Muscle layer of duodenum (tissue), 2 donors: ENCODE data around the gene NEXN.
A peak's percentile ranks its signal among the peaks of the same experiment; 100 is the strongest.

ENCODE experiments used
- H3K27ac ChIP-seq: one replicate; pipeline ENCODE4 v1.7.0; 2013; ENCODE audit warnings: mild to moderate bottlenecking, low read length
- H3K27me3 ChIP-seq: one replicate; pipeline ENCODE4 v1.7.0; 2013; ENCODE audit warnings: low read depth, mild to moderate bottlenecking, control low read depth, low read length
- H3K36me3 ChIP-seq, 2 donors: one replicate each; pipeline ENCODE4 v1.7.0; 2013; ENCODE audit warnings: low read length in 2 of 2, control low read depth in 1 of 2, mild to moderate bottlenecking in 1 of 2; ENCODE audit not compliant: insufficient read depth in 2 of 2, control insufficient read depth in 1 of 2
- H3K4me1 ChIP-seq, 2 donors: one replicate each; pipeline ENCODE4 v1.7.0; 2013; ENCODE audit warnings: low read length in 2 of 2, mild to moderate bottlenecking in 2 of 2, control low read depth in 1 of 2, moderate library complexity in 1 of 2; ENCODE audit not compliant: insufficient read depth in 2 of 2, control insufficient read depth in 1 of 2
- H3K4me3 ChIP-seq, 2 donors: one replicate each; pipeline ENCODE4 v1.7.0; 2013; ENCODE audit warnings: low read length in 2 of 2, low read depth in 1 of 2, mild to moderate bottlenecking in 1 of 2
- H3K9me3 ChIP-seq, 2 donors: one replicate each; pipeline ENCODE4 v1.7.0; 2013; ENCODE audit warnings: low read length in 2 of 2, control low read depth in 1 of 2, mild to moderate bottlenecking in 1 of 2; ENCODE audit not compliant: control insufficient read depth in 1 of 2
- donor health status: healthy.

NEXN gene

DNA sequence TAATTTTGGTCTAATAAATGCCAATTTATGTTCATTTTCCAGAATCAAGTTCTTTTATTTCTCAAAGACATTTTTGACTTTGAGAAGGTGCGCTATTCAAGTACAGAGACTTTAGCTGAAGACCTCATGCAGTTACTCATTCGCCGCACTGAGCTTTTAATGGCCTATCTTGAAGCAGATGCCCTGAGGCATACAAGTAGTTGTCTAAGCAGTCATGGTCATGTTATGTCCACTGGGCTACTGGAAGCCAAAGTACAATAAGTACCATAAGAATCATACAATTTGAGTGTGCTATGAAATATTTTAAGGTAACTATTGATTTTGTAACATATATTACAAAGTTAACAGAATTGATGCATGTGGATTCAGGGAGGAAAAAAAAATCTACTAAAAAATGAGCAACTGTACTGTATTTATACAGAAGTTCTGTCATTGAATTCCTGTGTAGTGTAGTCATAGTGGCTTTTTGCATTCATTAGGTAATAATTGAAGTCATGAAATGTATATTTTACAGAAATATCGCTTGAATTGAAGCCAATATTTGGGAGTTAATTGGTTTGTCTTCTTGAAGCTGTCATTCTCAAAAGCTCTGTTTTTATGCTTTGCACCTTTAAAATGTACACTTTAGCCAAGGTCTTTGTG is 13.5 kb upstream of the NEXN start:
- Histone ChIP-seq H3K36me3 (no peaks in the 10 kb centered on the region), H3K9me3 (no peaks in the 10 kb centered on the region), H3K4me3 (no peak overlapping the region), H3K27me3 (no peaks in the 10 kb centered on the region), H3K4me1 (no peaks in the 10 kb centered on the region), H3K27ac (no peak overlapping the region)

DNA sequence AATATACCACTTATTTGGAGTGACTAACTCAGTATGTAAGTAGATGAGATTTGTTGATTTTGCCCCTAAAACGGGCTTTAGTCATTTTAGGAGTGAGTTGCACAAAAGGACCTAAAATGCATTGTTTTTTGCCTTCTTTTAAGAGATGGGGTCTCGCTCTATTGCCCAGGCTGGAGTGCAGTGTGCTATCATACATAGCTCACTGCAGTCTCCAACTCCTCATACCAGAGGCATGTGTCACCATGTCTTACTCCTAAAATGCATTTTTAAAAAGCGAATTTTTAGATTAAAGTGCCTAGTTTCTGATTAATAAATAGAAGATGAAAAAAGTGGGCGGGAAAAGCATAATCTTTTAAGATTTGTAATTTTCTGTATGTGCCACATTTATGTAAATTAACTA is 11.5 kb upstream of the NEXN start:
- no peak overlapping the region for H3K4me3 ChIP-seq
- H3K4me1 ChIP-seq, result no peaks in the 10 kb centered on the region
- no peaks in the 10 kb centered on the region for H3K27me3 ChIP-seq
- no peak overlapping the region for H3K27ac ChIP-seq
- no peaks in the 10 kb centered on the region for H3K9me3 ChIP-seq
- no peaks in the 10 kb centered on the region for H3K36me3 ChIP-seq

DNA sequence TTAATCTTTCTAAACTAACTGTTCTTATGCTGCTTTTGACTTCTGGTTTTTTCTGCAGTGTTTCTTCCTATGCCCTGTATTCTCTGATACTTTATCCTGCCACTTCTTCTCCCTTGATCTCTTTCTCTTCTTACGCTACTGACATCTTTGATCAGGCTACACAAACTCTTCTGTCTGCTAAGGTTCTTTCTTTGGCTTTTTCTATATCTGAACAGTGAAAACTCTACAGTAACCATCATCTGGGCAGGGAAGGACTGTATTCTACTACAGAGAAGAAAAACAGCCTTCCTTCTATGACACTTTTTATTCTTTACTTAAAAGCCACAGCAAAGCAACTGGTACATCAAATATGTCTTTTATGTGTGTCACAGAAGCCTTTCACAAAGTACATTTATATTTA is 7.4 kb upstream of the NEXN start:
- H3K27me3 ChIP-seq, result no peaks in the 10 kb centered on the region
- no peaks in the 10 kb centered on the region for H3K4me1 ChIP-seq
- H3K4me3 ChIP-seq, result no peak overlapping the region
- no peaks in the 10 kb centered on the region for H3K36me3 ChIP-seq
- H3K9me3 ChIP-seq, result no peaks in the 10 kb centered on the region
- H3K27ac ChIP-seq, result no peak overlapping the region

DNA sequence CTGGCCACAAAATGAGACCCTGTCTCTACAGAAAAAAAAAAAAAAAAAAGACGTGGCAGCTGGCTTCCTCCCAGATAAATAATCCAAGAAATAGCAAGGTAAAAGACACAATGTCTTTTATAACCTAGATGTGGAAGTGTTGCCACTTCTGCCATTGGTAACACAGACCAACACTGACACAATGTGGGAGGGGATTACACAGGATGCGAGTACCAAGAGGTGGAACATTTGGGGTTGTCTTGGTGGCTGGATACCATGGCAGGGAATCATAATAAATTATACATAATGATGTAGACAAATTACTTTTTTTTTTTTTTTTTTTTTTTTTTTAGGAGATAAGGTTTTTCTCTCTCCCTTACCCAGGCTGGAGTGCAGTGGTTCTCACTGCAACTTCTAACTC is 6.0 kb upstream of the NEXN start:
- Histone ChIP-seq H3K27me3 (no peaks in the 10 kb centered on the region), H3K4me1 (peaks cover 0 to 4% of the 10 kb centered on the region in 2 donors), H3K27ac (no peak overlapping the region), H3K36me3 (no peaks in the 10 kb centered on the region), H3K4me3 (no peak overlapping the region), H3K9me3 (no peaks in the 10 kb centered on the region)

DNA sequence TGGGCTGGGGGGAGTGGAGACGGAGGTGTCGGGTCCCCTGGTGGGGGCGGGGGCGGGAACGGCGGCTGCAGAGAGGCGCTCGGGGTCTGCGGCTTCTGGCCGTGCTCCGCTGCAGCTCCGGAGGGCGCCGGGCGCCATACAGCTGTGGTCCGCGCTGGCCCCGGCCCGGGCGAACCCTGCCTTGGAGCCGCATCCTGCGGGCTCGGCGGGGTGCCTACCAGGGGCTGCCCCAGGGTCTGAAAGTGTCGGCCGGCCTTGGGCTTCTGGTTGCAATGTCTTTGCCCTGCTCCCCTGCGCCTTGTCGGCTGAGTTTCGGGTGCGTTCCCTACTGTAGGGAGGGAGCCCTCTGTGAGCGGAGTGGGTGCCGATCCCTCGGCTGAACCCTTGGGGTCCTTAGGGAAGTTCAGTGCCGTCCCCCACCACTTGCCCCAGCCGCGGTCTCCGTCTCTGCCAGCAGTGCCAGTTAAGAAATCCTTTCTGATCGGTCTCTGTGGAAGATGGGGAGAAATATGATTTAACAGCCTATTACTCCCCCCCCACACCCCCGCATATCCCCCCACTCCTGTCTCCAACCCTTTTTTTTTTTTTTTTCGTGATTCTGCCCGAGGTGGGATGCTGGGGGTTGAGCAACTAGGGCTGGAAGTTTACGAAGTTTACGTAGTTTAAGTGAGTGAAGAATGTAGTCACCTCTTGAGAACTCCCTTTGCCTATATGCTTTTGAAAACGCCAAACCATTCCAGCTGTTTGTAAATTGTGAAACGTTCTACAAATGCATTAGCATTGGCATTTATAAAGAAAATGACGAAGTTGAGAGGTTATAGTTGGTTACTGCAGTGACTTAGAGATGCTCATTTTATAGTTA is 588 bp downstream of the NEXN start:
- peaks cover 0 to 4% of the 10 kb centered on the region in 2 donors for H3K4me1 ChIP-seq
- peak overlapping the region; percentile 67 to 90 for H3K4me3 ChIP-seq
- H3K27me3 ChIP-seq, result no peaks in the 10 kb centered on the region
- no peaks in the 10 kb centered on the region for H3K9me3 ChIP-seq
- peaks cover 0 to 20% of the 10 kb centered on the region in 2 donors for H3K36me3 ChIP-seq
- H3K27ac ChIP-seq, result peak overlapping the region; percentile 94

DNA sequence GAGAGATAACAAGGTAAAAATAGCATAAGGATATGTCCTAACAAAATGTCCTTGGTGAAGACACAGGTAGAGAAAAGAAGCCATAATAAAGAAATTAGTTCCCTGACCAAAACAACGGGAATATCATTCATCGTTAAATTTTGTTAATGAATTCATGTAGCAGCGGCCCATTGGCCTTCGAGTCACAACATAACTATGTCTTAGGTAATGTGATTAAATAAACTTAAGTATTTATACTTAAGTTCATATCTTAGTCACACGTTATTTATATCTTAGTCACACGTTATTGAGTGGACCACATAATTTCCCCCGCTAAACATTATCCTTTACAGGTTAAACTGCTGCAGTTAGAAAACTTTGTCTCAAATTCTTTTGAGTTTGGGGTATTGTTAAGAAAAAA is 1.2 kb downstream of the NEXN start:
- Histone ChIP-seq H3K9me3 (no peaks in the 10 kb centered on the region), H3K4me1 (peaks cover 0 to 4% of the 10 kb centered on the region in 2 donors), H3K36me3 (peaks cover 0 to 20% of the 10 kb centered on the region in 2 donors), H3K4me3 (peak overlapping the region; percentile 67 to 90), H3K27ac (peak overlapping the region; percentile 94), H3K27me3 (no peaks in the 10 kb centered on the region)

DNA sequence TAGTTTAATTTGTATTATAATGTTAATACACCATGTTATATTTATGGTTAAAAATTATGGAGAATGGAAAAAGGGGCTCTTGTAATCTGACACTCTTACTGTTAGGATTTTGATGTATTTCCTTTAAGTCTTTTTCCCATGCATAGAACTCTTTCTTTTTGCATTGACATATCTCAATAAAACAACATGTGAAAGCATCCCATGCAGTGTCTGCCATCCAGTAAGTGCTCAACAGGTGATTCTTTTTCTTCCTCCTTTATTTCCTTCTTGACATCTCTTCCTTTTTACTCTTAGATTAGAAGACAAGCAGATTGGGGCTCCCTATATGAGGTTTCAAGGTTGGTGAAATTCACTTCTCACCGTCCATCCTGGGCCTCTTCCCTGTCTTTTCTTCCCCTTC is 2.8 kb downstream of the NEXN start:
- no peaks in the 10 kb centered on the region for H3K9me3 ChIP-seq
- H3K36me3 ChIP-seq, result peaks cover 0 to 20% of the 10 kb centered on the region in 2 donors
- H3K4me1 ChIP-seq, result peaks cover 0 to 4% of the 10 kb centered on the region in 2 donors
- H3K4me3 ChIP-seq, result no peak overlapping the region
- peak overlapping the region; percentile 29 for H3K27ac ChIP-seq
- no peaks in the 10 kb centered on the region for H3K27me3 ChIP-seq

DNA sequence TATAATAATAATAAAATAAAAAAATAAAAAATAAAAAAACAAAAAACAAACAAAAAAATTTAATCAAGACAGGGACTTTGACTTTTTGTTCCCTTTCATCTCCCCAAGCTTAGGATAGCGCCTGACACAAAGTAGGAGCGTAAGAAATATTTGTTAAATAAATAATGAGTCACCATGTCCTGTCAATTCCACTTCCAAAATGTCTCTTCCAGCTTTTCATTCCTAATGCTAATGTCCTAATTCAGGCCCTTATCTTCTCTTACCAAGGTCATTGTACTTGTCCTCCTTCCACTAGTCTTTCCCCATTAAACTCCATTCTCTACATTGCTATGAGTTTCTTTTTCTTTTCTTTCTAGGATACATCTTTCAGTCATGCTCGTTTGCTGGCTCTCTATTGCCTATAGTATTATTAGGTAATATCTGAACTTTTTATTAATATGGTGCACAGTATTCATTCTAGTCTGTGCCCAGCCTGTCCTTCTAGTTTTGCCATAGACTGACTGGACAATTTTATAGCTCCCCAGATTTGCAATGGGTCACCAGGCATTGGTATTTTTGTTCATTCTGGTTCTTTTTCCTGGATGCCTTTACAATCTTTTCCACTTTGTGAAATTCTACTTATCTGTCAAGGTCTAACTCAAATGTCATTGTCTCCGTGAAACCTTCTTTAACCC is 11.4 kb downstream of the NEXN start:
- no peaks in the 10 kb centered on the region for H3K27me3 ChIP-seq
- H3K9me3 ChIP-seq, result no peaks in the 10 kb centered on the region
- peak overlapping the region in 1 of 2 donors; percentile 4 for H3K4me3 ChIP-seq
- no peaks in the 10 kb centered on the region for H3K36me3 ChIP-seq
- H3K27ac ChIP-seq, result peak overlapping the region; percentile 5
- H3K4me1 ChIP-seq, result no peaks in the 10 kb centered on the region

DNA sequence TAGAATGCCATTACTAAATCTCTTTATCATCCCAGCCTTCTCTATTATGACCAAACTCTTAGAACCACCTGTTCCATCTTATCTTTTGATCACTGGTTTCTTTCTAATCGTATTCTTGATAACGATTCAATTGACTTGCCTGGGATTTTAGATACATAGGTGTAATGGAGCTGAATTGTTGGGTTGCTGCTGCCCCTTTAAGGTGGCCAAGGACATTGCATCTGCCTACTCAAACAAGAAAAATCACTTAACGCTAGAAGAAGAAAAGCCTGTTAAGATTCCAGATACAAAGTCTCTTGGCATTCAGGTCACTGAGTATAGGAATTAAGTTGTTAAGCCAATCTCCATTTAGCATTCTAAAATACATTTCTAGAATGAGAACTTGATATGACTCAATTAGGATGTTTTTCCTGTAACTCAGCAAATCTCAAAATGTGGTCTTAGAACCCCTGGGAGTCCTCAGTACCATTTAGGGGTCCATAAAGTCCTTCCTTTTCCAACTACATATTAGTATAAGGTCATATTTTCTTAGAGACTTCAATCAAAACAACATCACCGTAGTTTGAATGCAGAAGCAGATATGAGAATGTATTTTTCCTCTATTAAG is 12.4 kb downstream of the NEXN start:
- H3K4me3 ChIP-seq, result peak overlapping the region in 1 of 2 donors; percentile 4
- peak overlapping the region; percentile 5 for H3K27ac ChIP-seq
- H3K9me3 ChIP-seq, result no peaks in the 10 kb centered on the region
- no peaks in the 10 kb centered on the region for H3K36me3 ChIP-seq
- no peaks in the 10 kb centered on the region for H3K27me3 ChIP-seq
- no peaks in the 10 kb centered on the region for H3K4me1 ChIP-seq

DNA sequence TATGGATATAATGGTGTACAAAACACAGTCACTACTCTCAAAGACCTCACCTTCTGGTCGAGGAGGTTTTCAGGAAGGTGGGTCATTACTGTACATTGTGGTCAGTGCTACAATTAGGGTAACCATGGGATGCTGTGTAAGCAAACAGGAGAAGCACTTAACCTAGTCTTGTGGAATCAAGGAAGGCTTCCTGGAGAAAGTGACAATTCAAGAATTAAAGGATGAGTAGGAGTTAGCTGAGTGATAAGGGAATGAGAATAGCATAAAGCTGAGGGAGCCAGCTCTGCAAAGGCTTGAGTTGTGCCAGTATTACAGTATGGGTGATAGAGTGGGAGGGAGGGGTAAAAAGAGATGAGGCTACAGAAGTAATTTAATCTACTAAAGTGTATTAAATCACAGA is 17.2 kb downstream of the NEXN start:
- no peak overlapping the region for H3K4me3 ChIP-seq
- H3K36me3 ChIP-seq, result no peaks in the 10 kb centered on the region
- no peaks in the 10 kb centered on the region for H3K9me3 ChIP-seq
- no peaks in the 10 kb centered on the region for H3K27me3 ChIP-seq
- H3K4me1 ChIP-seq, result no peaks in the 10 kb centered on the region
- H3K27ac ChIP-seq, result no peak overlapping the region

DNA sequence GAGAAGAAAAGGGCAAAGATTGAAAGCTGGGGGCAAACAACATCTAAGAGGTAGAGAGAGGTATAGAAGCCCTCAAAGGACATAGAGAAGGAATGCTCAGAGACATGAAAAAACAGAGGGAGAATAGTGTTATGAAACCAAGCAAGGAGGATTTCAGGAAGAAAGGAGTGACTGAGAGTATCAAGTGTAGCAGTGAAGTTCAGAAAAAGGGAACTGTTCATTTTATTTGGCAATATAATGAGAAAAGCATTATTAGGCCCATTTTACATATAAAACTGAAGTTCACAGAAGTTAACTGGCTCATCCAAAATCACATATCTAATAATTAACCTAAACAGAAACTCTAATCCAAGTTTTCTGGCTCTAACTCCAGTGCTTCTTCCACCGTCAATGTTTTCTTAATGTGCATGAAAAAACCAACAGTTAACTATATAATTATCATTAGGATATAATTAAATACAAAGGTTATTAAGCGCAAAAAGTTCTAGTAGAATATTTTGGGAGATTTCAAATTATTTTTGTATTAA is 17.7 kb downstream of the NEXN start:
- Histone ChIP-seq H3K9me3 (no peaks in the 10 kb centered on the region), H3K27ac (no peak overlapping the region), H3K4me3 (no peak overlapping the region), H3K27me3 (no peaks in the 10 kb centered on the region), H3K4me1 (no peaks in the 10 kb centered on the region), H3K36me3 (no peaks in the 10 kb centered on the region)
